HG03060 (cell line): ENCODE data around the gene ZNF334.

ENCODE experiments used
- ATAC-seq: cut with Tn5 transposase; IDR thresholded peaks from one replicate; pipeline ENCODE4 v1.9.1; 2021; ENCODE audit warnings: low read depth, moderate number of reproducible peaks; ENCODE audit not compliant: unreplicated experiment

Gene ZNF334

DNA sequence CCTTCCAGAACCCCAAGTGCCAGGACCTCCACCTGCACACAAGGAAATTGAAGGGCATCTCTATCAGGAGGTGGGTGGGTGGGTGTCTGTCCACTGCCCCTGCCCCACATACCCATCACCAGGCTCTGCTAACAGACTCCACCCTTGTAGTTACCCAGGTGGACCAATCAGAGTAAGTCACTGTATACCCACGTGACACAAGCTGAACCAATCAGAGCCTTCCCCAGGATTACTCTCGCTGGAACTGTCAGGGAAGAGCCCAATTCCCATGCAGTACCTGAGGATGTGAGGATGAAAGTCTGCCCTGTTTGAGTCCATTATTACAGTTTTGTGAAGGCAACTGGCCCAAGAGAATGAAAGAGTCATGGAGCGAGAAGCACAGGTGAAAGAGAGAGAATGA is 32.9 kb upstream of the ZNF334 start:
- no peak for ATAC-seq

DNA sequence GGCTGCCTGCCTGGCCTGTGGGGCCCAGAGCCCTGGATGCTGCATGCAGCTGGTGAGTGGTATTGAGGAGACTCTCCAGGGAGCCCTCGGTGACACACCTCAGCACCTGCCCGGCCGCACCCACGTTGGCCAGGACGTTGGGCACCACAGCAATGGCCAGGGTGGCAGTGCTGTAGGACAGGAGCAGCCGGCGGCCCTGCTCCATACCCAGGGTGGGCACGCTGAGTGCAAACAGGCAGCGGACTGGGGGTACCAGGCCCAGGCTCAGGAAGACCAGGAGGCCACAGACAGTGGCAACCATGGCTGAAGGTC is 32.4 kb upstream of the ZNF334 start:
- no peak for ATAC-seq

DNA sequence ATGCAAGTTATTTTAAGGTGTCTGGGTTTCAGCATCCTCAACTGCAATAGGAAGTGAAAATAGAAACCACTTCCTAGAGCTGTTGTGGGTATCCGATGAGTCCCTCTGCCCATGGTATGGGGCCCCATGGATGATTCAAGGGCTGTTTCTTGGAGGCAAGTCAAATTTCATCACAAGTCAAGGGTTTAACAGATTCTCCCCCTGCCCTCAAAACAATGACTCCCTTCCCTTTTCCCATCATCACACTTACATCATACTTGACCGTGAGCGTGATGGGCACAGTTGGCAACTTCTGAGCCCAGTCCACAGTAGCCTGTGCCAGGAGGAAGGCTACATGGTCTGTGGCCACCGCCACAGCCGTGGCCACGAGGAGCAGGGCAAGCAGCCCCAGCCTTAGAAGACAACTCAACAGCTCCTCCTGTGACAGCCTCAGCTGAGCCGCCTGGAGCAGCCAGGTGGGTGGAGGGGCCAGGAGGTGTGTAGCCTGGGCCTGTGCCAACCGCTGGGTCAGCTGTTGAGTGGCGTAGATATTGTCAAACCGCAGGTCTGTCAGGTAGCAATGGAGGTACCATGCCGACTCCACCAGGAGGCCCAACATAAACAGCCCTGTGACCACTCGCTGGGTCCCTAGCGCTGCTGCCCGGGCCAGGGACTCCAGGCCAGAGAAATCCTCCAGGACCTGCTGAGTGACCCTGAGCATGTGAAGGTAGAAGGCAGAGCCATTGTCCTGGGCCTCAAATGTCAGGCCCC is 31.9 kb upstream of the ZNF334 start:
- no peak for ATAC-seq

DNA sequence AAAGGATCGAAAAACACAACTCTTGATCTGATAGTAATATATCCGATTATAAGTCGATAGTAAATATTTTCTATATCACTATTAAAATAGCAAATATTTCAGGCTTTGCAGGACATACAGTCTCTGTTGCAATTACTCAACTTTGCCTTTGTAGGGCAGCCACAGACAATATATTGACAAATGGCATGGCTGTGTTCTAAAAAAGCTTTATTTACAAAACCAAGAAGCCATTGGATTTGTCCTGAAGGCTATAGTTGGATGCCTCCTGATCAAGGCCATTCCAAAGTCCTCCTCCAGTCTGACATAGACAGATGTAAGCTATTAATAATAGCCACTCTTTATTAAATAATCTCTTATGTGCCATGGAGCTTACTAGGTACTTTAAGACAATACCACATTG is 31.2 kb upstream of the ZNF334 start:
- no peak for ATAC-seq

DNA sequence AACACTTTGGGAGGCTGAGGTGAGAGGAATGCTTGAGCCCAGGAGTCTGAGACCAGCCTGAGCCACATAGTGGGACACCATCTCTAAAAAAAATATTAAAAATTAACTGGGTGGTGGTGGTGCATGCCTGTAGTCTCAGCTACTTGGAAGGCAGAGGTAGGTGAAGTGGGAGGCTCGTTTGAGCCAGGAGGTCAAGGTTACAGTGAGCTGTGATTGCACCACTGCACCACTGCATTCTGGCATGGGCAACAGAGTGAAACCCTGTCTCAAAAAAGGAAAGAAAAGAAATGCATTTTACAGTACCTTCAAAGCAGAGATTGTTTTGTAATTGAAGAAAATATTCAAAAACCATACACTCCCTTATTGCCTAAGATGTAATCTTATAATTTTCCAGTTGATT is 30.6 kb upstream of the ZNF334 start:
- no peak for ATAC-seq

DNA sequence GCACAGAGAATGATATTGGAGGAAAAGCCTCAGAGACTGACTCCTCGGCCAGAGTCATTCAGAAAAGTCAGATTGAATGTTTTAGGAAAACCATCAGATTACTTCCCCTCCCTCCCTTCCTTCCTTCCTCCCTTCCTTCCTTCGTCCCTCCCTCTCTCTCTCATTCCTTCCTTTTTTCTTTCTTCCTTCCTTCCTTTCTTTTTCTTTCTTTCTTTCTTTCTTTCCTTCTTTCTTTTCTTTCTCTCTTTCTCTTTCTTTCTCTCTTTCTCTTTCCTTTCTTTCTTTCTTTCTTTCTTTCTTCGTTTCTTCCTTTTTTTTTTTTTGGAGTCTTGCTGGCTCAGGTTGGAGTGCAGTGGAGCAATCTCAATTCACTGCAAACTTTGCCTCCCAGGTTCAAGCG is 29.7 kb upstream of the ZNF334 start:
- no peak for ATAC-seq

DNA sequence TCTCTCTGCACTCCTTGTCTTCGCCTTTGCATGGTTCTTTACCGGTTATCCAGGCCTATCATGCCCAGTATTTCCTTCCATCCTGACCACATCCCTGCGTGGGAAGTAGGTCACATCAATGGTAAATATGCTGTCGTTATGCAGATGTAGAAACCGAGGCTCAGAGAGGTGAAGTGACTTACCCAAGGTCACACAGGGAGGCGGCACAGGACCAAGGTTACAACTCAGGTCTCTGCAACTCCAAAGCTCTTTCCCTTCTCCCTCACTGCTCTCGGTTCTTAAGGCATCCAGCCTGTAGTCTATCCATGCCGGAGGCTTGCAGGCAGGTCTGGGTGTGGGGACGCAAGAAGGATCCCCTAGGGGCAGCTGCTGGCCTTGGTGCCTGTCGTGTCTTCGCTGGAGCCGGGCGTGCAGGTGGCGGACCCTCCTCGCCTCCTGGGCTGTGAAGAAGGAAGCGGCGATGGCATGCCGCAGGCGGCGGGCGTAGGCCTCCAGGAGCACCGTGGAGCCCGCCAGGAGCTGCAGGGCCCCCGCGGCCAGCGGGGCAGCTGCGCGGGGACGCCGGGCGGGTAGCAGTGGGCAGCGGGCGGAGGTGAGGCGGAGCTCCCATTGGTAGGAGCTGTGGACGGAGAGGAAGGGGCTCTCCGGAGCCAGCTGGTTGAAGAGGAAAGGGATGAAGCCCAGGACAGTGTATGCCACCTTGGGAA is 28.0 kb upstream of the ZNF334 start:
- ATAC-seq, result no peak

DNA sequence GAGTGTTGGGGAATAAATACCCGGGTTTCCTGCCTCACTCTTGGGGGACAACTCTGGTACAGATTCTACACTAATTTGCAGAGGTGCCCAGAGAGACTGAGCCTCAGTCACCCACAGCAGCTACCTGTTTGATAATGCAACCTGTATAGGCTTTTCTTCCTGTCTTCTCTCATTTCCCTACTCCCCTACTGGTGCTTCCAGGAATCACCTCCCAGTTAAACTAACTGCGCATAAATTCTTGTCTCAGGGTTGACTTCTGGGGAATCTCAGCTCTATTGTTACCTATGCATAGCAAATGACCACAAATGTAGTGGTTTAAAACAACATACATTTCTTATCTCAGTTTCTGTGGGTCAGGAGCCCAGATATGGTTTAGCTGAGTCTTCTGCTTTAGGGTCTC is 25.8 kb upstream of the ZNF334 start:
- no peak for ATAC-seq

DNA sequence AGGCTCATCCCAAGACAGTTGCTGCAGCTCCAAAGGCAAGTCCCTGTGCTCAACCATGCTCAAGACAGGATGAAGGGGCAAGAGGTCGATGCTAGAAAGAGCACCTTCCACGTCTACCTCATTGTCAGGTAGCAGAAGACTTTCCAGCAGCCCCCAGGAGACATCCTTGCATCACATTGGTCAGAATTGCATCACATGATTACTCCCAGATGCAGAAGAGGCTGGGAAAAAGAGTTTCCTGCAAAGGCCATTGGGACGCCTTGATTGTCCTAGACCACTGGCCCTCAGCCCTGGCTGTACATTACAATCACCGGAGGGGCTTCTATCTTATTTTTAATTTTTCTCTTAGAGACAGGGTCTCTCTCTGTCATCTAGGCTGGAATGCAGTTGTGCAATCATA is 17.3 kb upstream of the ZNF334 start:
- ATAC-seq, result no peak

DNA sequence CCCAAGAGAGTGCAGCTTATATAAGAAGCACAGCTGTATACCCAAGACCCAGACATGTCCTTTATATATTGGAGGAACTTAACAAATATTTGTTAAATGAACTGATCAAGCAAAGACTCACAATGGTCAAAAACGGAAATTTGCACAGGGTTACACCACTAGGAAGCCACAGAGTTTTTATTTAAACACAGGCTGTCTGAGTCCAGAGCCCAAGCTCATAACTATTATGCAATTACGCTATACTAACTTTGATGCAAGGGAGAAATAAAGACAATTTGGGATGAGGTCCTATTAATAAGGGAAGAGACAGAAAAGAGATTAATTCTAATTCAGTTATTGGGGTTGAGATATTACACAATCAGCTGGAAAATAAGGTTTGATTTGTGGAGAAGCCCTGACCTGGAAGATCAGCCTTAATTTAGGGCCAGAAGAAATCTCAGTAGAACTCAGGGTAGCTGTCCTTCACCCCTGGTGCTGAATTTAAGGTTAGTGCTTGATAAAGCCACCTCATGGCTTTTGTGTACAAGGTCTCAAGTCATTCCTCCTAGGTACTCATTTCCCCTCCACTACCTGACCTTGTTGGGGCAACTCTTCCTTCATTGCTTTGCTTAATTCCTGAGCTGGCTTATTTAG is 10.5 kb upstream of the ZNF334 start:
- ATAC-seq, result no peak

DNA sequence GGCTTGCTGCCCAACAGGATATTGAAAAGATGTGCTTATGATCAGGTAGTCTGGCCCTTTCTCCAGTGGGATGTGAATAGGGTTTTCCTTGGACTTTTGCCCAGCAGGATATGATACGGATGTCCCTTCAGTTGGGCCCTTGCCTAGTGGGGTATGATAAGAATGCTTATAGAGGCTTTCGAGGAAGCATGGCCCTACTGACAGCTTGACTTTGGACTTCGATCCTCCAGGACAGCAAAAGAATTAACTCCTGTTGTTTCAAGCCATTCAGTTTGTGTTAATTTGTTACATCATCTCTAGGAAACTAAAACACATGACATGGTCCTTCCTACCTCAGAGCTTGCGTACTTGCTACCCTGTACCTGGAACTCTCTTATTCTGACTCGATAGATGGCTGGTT is 9.7 kb upstream of the ZNF334 start:
- ATAC-seq, result no peak

DNA sequence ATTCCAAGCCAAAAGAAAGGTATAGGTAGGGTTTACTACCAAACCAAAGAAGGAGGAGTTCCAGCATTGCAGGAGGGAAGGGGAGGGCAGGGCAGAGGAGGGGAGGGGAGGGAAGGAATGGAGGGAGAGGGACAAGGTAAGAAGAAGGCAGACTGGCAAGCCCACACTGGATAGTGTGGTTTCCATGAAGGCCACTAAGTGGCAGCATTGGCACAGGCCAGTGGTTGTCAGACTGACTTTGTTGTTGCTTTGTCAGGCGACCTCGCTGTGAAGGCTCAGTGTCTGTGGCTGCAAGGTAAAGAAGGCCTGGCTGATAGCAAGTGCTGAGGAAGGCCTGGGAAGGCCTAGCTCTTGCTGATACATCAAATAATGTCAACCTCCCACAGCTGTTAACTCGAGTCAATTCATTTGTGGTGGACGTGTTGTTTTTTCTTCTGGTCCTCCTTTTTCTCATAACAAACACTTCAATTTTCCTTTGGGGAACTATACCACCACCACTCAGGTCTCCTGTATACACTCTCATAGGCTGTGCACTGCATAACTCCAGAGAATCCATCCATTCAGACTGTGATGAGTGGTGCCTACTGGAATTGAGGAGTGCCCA is 7.7 kb upstream of the ZNF334 start:
- ATAC-seq, result no peak

DNA sequence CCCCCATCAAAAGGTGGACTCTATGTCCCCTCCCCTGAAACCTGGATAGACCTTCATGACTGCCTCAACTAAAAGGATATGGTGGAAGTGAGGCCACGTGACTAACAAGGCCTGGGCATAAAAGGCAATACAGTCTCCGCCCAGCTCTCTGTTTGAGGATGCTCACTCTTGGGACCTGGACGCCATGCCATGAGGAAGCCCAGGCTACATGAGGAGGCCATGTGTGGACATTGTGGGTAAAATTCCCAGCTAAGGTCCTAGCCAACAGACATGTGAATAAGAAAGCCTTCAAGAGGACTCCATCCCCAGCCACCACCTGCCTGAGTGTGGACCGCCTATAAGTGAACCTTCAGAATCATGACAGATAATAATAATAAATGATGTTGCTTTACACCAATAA is 7.2 kb upstream of the ZNF334 start:
- no peak for ATAC-seq

DNA sequence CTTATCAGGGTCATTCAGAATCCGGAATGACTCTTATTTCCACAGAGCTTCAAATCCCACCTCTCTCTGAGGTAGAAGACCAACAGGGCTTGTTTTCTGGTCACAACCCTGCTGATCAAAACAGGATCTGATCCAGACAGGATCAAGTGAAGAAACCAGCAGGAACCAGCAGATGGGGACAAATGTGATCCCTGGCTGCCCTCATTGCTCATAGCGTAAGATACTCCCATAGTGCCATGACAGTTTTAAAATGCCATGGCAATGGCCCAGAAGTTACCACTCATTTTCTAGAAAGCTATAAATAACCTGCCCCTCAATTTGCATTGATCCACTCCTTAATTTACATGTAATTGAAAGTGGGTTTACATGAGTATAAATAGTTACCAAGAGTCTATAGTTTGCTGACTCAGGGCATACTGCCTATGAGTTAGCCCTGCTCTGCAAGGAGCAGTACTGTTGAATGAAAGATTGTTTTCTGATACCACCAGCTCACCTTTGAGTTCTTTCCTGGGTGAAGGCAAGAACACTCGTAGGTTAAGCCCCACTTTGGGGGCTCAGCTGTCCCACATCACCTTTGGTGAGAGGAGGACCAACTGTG is 6.2 kb upstream of the ZNF334 start:
- ATAC-seq, result no peak

DNA sequence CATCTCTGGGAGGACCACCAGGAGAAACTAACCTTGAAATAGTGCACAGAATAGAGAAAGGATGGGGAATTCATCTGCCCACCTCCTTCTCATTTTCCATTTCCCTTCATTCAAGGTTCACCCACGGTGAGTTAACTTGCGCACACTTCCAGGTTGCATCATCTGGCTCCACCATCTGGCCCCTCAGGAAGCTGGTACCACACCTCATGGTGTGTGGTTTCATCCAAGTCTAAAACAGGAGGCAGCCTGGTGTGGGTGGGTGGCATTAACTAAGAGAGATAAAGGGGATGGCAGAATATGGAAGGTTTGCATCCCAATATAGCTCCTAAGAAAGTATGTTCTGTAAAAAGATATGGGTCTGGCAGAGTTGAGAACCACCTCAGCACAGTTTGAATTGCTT is 3.8 kb downstream of the ZNF334 start:
- no peak for ATAC-seq

DNA sequence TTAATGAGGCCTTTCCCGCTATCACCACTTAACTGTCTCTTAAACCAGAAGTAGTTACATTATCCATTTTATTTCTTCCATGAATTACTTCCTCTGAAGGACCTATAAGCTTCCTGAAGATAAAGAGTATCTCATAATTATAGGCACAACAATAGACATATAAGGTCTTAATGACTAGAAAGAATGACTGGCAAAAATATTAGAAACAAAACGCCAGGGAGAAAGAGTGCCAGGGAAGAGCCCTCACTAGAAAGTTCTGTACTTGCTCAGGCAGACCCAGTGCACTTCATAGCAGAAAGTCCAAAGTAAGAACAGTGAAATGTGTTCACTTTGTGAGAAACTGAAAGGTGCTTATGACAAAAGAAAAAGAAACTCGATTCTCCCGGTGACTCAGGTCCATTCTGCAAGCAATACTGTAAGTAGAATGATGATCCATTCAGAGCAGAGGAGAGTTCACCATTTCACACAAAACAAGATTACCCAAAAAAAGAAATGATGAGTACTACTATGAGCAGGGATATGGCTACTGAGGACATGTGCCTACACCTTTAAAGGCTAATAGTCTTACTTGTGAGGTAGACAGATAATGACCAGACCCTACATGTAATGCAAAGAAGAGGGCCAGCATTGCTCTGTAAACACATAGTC is 5.5 kb downstream of the ZNF334 start:
- no peak for ATAC-seq

DNA sequence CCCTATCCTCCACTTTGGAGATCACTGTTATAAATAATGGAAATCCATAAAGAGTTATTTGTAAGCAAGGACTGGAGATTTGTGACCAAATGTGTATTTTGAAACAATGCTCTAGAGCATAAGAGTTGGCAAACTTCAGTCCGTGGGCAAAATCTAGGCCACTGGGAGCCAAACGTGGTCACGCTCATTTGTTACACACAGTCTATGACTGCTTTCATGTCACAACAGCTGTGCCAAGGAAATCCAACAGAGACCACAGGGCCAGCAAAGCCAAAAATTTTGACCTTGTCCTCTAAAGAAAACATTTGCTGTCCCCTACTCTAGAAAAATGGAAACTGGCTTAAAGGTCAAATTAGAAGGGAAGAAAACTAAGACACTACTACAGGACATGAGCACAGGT is 7.9 kb downstream of the ZNF334 start:
- no peak for ATAC-seq

DNA sequence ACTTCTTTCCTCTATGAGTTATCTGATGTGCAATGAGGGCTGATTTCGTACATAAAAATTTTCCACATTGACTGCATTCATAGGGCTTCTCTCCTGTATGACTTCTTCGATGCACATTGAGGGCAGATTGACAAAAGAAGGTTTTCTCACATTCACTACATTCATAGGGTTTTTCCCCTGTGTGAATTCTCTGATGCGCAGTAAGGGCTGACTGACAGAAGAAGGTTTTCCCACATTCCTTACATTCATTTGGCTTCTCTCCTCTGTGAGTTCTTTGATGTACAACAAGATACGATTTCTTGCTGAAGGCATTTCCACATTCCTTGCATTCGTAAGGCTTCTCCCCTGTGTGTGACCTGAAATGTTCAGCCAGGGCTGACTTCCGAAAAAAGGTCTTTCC is 11.4 kb downstream of the ZNF334 start:
- ATAC-seq, result no peak

DNA sequence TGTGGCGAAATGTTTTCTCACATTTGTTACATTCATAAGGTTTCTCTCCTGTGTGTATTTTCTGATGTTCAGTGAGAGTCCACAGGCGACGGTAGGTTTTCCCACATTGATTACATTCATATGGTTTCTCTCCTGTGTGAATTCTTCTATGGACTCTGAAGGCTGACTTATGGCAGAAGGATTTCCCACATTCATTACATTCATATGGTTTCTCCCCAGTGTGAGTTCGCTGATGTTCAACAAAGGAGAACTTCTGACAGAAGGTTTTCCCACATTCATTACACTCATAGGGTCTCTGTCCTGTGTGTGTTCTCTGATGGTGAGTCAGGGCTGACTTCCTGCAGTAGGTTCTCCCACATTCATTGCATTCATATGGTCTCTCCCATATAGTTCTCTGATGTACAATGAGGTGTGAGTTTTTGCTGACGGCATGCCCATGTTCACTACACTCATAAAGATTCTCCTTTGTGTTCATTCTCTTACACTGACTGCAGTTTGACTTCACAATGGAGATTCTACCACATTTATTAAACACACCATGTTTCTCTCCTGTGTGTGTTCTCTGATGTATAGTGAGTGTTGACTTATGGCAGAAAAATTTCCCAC is 11.9 kb downstream of the ZNF334 start:
- no peak for ATAC-seq

DNA sequence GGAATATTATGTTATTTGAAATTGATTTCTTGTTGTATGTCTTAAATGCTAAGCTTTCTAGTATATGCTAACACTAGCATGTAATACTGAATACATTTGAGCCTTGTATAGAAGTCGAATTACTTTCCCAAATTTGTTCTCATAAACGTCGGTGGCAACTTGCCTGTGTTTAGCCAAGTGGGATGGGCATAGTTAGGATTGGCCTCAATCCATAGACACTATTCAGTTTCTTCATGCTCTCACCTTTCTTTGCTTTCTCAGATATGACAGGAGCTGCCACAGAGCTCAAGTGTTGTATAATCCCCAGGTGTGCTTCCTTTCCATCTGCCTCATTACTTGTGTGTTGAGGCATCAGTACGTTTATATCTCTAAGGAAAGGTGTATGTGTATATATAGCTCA is 19.3 kb downstream of the ZNF334 start:
- no peak for ATAC-seq
